PC-3 (cell line): ENCODE results near the gene APOL2.

Source experiments
- CTCF ChIP-seq: fragments of 300-600 bp; sonication (generic); conservative IDR thresholded peaks from 2 replicates; pipeline ENCODE4 v1.5.1; 2017; ENCODE audit warnings: antibody characterized with exemption, low read depth, mild to moderate bottlenecking, low read length
- EZH2phosphoT487 ChIP-seq: fragments of 300-600 bp; sonication (generic); IDR thresholded peaks from 2 replicates; pipeline ENCODE4 v1.6.1; 2018; ENCODE audit warnings: mild to moderate bottlenecking, antibody characterized with exemption, low read length, borderline replicate concordance

- TF ChIP-seq CTCF, result no peak
- no peak for TF ChIP-seq EZH2phosphoT487
Measured at GRCh38 chr22:36191106-36191836, 48.1 kb downstream of the APOL2 start.
